CD14-positive monocyte (primary cell): ENCODE measurements around the gene GMPR. TPM values are rescaled to one million over a fixed set of nuclear protein-coding genes. Genes with fewer than 3 reads are reported as not detected.

Experiments
- DNase-seq, 3 donors: peaks; one replicate each; pipeline ENCODE4 v3.0.0-alpha.2; 2011 to 2022
- H2AFZ ChIP-seq: 2 replicates; pipeline ENCODE4 v1.6.0; 2012; ENCODE audit warnings: mild to moderate bottlenecking, low read depth, low read length, inconsistent platforms; ENCODE audit not compliant: insufficient read depth, poor library complexity, severe bottlenecking
- H3K27ac ChIP-seq, 2 donors: 1 replicate in 1 of 2; 2 replicates in 1 of 2; pipeline ENCODE4 v1.5.1; 2012 to 2013; ENCODE audit warnings: low read length in 2 of 2, control low read depth in 1 of 2, inconsistent platforms in 1 of 2, low read depth in 1 of 2, mild to moderate bottlenecking in 1 of 2
- H3K27me3 ChIP-seq, 2 donors: one replicate each; pipeline versions ENCODE4 v1.6.0 to v1.6.1; 2011 to 2013; ENCODE audit warnings: low read length in 2 of 2; ENCODE audit not compliant: control insufficient read depth in 2 of 2, insufficient read depth in 2 of 2
- H3K36me3 ChIP-seq, 2 donors: replicated peaks in 1 of 2; 1 replicate in 1 of 2; 2 replicates in 1 of 2; pipeline versions ENCODE4 v1.5.1 to v1.6.1; 2012 to 2013; ENCODE audit warnings: low read length in 2 of 2, control low read depth in 1 of 2, inconsistent platforms in 1 of 2, mild to moderate bottlenecking in 1 of 2; ENCODE audit not compliant: insufficient read depth in 2 of 2, control insufficient read depth in 1 of 2
- H3K4me1 ChIP-seq, 2 donors: 1 replicate in 1 of 2; 2 replicates in 1 of 2; pipeline versions ENCODE4 v1.5.1 to v1.6.1; 2012 to 2013; ENCODE audit warnings: low read length in 2 of 2, control low read depth in 1 of 2, inconsistent platforms in 1 of 2, mild to moderate bottlenecking in 1 of 2, moderate library complexity in 1 of 2; ENCODE audit not compliant: insufficient read depth in 2 of 2, control insufficient read depth in 1 of 2
- H3K4me2 ChIP-seq: replicated peaks from 2 replicates; pipeline ENCODE3; 2012; ENCODE audit warnings: low read length, moderate library complexity, mild to moderate bottlenecking; ENCODE audit not compliant: poor library complexity, severe bottlenecking; ENCODE audit errors: extremely low read depth
- H3K4me3 ChIP-seq, 3 experiments: fragments of 200-600 bp in 1 of 3; sonication (generic) in 1 of 3; replicated peaks in 1 of 3; 1 replicate in 2 of 3; 2 replicates in 1 of 3; pipeline ENCODE4 v1.5.1; 2011 to 2013; ENCODE audit warnings: low read length in 3 of 3, mild to moderate bottlenecking in 3 of 3, control low read depth in 2 of 3, low read depth in 2 of 3, inconsistent platforms in 1 of 3, moderate library complexity in 1 of 3
- H3K79me2 ChIP-seq: 2 replicates; pipeline ENCODE4 v1.6.0; 2012; ENCODE audit warnings: mild to moderate bottlenecking, control low read depth, inconsistent platforms, low read length, moderate library complexity; ENCODE audit not compliant: insufficient read depth
- H3K9ac ChIP-seq: 2 replicates; pipeline ENCODE4 v1.6.0; 2017; ENCODE audit warnings: low read length, mild to moderate bottlenecking; ENCODE audit not compliant: insufficient read depth, poor library complexity, severe bottlenecking
- H3K9me3 ChIP-seq, 2 donors: replicated peaks in 1 of 2; 1 replicate in 1 of 2; 2 replicates in 1 of 2; pipeline versions ENCODE4 v1.5.1 to v1.6.1; 2012 to 2013; ENCODE audit warnings: low read length in 2 of 2, control low read depth in 1 of 2; ENCODE audit not compliant: control insufficient read depth in 1 of 2, insufficient read depth in 1 of 2
- H4K20me1 ChIP-seq: 2 replicates; pipeline ENCODE4 v1.6.0; 2012; ENCODE audit warnings: mild to moderate bottlenecking, low read length, control low read depth, moderate library complexity; ENCODE audit not compliant: insufficient read depth
- H3K27ac Mint-ChIP-seq, 7 donors: one replicate each; pipeline ENCODE4 v1.8.0; 2020; ENCODE audit warnings: mild to moderate bottlenecking in 7 of 7, mixed read lengths in 7 of 7, moderate library complexity in 6 of 7, inconsistent platforms in 2 of 7
- H3K27me3 Mint-ChIP-seq, 3 donors: one replicate each; pipeline ENCODE4 v1.8.0; 2021 to 2022; ENCODE audit warnings: low read depth in 3 of 3, mild to moderate bottlenecking in 3 of 3, mixed read lengths in 3 of 3, moderate library complexity in 3 of 3, inconsistent platforms in 1 of 3
- H3K36me3 Mint-ChIP-seq, 2 donors: one replicate each; pipeline ENCODE4 v1.8.0; 2020; ENCODE audit warnings: mixed read lengths in 2 of 2, inconsistent platforms in 1 of 2, mild to moderate bottlenecking in 1 of 2
- H3K4me1 Mint-ChIP-seq: one replicate; pipeline ENCODE4 v1.8.0; 2020; ENCODE audit warnings: mild to moderate bottlenecking, mixed read lengths
- H3K4me3 Mint-ChIP-seq, 2 donors: one replicate each; pipeline ENCODE4 v1.8.0; 2020; ENCODE audit warnings: mild to moderate bottlenecking in 2 of 2, mixed read lengths in 2 of 2, moderate library complexity in 1 of 2
- H3K9me3 Mint-ChIP-seq, 7 donors: one replicate each; pipeline ENCODE4 v1.8.0; 2020 to 2022; ENCODE audit warnings: mixed read lengths in 7 of 7, mild to moderate bottlenecking in 6 of 7, moderate library complexity in 6 of 7, inconsistent platforms in 2 of 7
- CTCF ChIP-seq: fragments of 200-600 bp; IDR thresholded peaks from one replicate; pipeline ENCODE4 v1.8.0; 2022; ENCODE audit warnings: antibody characterized with exemption, mild to moderate bottlenecking
- WGBS: methylation state at CpG from one replicate; pipeline ENCODE4 v1.1.5; 2013; ENCODE audit warnings: missing lambda C conversion rate; ENCODE audit not compliant: insufficient coverage; 5-methylcytosine and 5-hydroxymethylcytosine counted together
- intact Hi-C, 2 donors: fragments of 100-400 bp; cut with micrococcal nuclease; formaldehyde crosslinking; loops; one replicate each; pipeline versions ENCODE4 v1.15.0 to v1.15.1; 2023
- polyA plus RNA-seq, 3 donors: library from polyadenylated mRNA; depleted of rRNA in 1 of 3; unstranded in 2 of 3; stranded (reverse) in 1 of 3; fragments of 300-500 nt in 2 of 3; fragments of >200 nt in 1 of 3; fragmentation: Illumina TruSeq in 2 of 3; gene quantifications; 1 replicate in 2 of 3; 2 replicates in 1 of 3; pipeline ENCODE4 v1.2.3, GENCODE V29; 2012 to 2021

The GMPR gene
- polyA plus RNA-seq, 3 donors: 1.9 to 3.8 (median 3.2) TPM

- Mint-ChIP-seq H3K4me1 (peaks cover 12% of the 10 kb centered on the region), H3K27me3 (no peaks in the 10 kb centered on the region), H3K9me3 (no peaks in the 10 kb centered on the region), H3K36me3 (peaks cover 0 to 4% of the 10 kb centered on the region in 2 donors), H3K27ac (peak overlapping the region in 4 of 7 donors; percentile 46 to 84 (median 69)), H3K4me3 (no peak overlapping the region)
- no peaks in the 10 kb centered on the region for H3K36me3 ChIP-seq
- H3K27ac ChIP-seq: peak overlapping the region in 1 of 2 donors; percentile 38
- no peak for TF ChIP-seq CTCF
- H3K4me2 ChIP-seq: no peak overlapping the region
- H4K20me1 ChIP-seq: peaks cover 58% of the 10 kb centered on the region
- no peaks in the 10 kb centered on the region for H3K9me3 ChIP-seq
- H2AFZ ChIP-seq: no peak overlapping the region
- peaks cover 21 to 23% of the 10 kb centered on the region in 2 donors for H3K4me1 ChIP-seq
- DNase-seq: peak; percentile 60 to 86 (median 61)
- intact Hi-C loops: loop anchor here (1.0 to 10.0 kb wide), 5 partner anchors 16 to 630 kb away; no protein-coding TSS in a partner anchor
- H3K9ac ChIP-seq: no peak overlapping the region
- no peaks in the 10 kb centered on the region for H3K27me3 ChIP-seq
- no peak overlapping the region for H3K4me3 ChIP-seq
- 13% methylated on average over 3 of the region's 3 CpGs for WGBS
- H3K79me2 ChIP-seq: no peaks in the 10 kb centered on the region
Measured at GRCh38 chr6:16334671-16335070, 96.3 kb downstream of the GMPR start.

- H3K27ac Mint-ChIP-seq: peak overlapping the region in 5 of 7 donors; percentile 16 to 84 (median 56)
- no peak overlapping the region for H3K4me2 ChIP-seq
- peaks cover 12% of the 10 kb centered on the region for H3K4me1 Mint-ChIP-seq
- no peaks in the 10 kb centered on the region for H3K9me3 Mint-ChIP-seq
- H3K36me3 Mint-ChIP-seq: peaks cover 0 to 4% of the 10 kb centered on the region in 2 donors
- H3K27me3 Mint-ChIP-seq: no peaks in the 10 kb centered on the region
- no peak for TF ChIP-seq CTCF
- H4K20me1 ChIP-seq: peaks cover 53% of the 10 kb centered on the region
- no peak overlapping the region for H3K4me3 Mint-ChIP-seq
- peaks cover 21 to 23% of the 10 kb centered on the region in 2 donors for H3K4me1 ChIP-seq
- H3K36me3 ChIP-seq: no peaks in the 10 kb centered on the region
- no peaks in the 10 kb centered on the region for H3K9me3 ChIP-seq
- no peak for DNase-seq
- intact Hi-C loops: loop anchor here in 1 of 2 donors (10.0 kb wide), 2 partner anchors 440 to 630 kb away; no protein-coding TSS in a partner anchor
- 100% methylated on average over 2 of the region's 10 CpGs for WGBS
- no peak overlapping the region for H2AFZ ChIP-seq
- peak overlapping the region in 1 of 2 donors; percentile 38 for H3K27ac ChIP-seq
- no peaks in the 10 kb centered on the region for H3K79me2 ChIP-seq
- no peak overlapping the region for H3K4me3 ChIP-seq
- no peak overlapping the region for H3K9ac ChIP-seq
- no peaks in the 10 kb centered on the region for H3K27me3 ChIP-seq
Measured at GRCh38 chr6:16335176-16335575, 96.8 kb downstream of the GMPR start.
